Measurements from ENCODE around the gene XRCC4.
A peak's percentile ranks its signal among the peaks of the same experiment; 100 is the strongest.

The XRCC4 gene

DNA sequence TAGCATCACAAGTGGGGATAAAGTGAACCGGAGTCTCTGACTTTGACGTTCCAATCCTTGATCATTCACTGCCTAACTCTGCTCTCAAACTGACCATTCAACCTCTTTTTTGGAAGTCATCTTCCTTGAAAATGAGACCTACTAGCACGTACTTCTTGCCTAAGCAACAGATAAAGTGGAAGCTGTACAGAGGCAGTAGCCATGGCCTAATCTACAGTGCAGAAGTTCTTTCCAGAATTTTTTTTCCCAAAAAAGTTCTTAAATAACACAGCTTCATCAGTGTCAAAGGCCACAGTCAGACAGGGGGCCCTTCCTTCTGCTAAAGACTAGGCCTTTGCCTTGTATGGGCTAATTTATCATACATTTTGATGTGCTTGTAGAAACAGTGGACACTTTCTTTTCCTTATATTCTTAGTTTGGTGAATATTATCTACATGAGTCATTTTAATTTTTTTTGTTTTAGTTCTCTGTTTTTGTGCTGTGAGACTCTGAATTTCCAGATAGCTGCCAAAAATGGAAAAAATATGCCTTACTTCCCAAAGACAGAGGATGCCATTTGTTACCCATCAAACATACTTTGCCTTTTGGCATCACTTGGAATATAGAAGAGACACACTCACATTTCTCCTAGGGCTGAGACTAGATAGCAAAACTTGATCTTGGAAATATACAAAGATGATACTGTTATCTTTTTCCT, 297.9 kb downstream of the XRCC4 start:
- Histone ChIP-seq H3K27me3 (ENCODE audit: insufficient read depth, poor library complexity, severe bottlenecking) (no peaks in the 10 kb centered on the region), H3K4me3 (ENCODE audit: severe bottlenecking) (no peak overlapping the region), H3K27ac (ENCODE audit: poor library complexity, severe bottlenecking) (no peak overlapping the region), H3K36me3 (ENCODE audit: low read depth) (no peaks in the 10 kb centered on the region), H3K9me3 (ENCODE audit: severe bottlenecking) (no peaks in the 10 kb centered on the region), H3K4me1 (ENCODE audit: insufficient read depth, poor library complexity, severe bottlenecking) (no peaks in the 10 kb centered on the region)
- DNase-seq (ENCODE audit: low spot score) (no peak), ATAC-seq (ENCODE audit: low read depth) (no peak)
- TF ChIP-seq, protein P1, sequence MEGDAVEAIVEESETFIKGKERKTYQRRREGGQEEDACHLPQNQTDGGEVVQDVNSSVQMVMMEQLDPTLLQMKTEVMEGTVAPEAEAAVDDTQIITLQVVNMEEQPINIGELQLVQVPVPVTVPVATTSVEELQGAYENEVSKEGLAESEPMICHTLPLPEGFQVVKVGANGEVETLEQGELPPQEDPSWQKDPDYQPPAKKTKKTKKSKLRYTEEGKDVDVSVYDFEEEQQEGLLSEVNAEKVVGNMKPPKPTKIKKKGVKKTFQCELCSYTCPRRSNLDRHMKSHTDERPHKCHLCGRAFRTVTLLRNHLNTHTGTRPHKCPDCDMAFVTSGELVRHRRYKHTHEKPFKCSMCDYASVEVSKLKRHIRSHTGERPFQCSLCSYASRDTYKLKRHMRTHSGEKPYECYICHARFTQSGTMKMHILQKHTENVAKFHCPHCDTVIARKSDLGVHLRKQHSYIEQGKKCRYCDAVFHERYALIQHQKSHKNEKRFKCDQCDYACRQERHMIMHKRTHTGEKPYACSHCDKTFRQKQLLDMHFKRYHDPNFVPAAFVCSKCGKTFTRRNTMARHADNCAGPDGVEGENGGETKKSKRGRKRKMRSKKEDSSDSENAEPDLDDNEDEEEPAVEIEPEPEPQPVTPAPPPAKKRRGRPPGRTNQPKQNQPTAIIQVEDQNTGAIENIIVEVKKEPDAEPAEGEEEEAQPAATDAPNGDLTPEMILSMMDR (IDR thresholded peaks at IDR 0.05; ENCODE audit: poor library complexity, severe bottlenecking): no peak

DNA sequence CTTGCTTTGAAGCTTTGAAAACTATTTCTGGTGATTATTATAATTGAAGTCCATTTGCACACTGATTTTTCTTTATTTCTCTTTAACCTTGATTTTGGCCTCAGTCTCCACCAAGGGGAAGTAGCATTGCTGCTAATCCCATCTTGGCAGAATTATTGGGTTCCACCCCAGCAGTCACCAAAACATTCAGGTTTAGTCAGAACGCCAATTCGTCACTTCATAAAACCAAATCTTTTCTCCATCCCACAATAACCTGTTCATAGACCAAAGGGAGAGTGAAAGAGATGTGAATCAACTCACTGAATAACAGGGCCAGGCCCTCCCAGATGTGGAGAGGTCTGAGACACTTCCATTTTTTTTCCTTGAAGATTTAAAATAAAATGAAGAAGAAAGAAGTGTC, 299.1 kb downstream of the XRCC4 start:
- ATAC-seq (ENCODE audit: low read depth): no peak
- DNase-seq (ENCODE audit: low spot score): no peak
- Histone ChIP-seq H3K9me3 (ENCODE audit: severe bottlenecking) (no peaks in the 10 kb centered on the region), H3K27ac (ENCODE audit: poor library complexity, severe bottlenecking) (no peak overlapping the region), H3K27me3 (ENCODE audit: insufficient read depth, poor library complexity, severe bottlenecking) (no peaks in the 10 kb centered on the region), H3K36me3 (ENCODE audit: low read depth) (no peaks in the 10 kb centered on the region), H3K4me3 (ENCODE audit: severe bottlenecking) (no peak overlapping the region), H3K4me1 (ENCODE audit: insufficient read depth, poor library complexity, severe bottlenecking) (no peaks in the 10 kb centered on the region)
- TF ChIP-seq, protein P1 (IDR thresholded peaks at IDR 0.05; ENCODE audit: poor library complexity, severe bottlenecking): no peak

DNA sequence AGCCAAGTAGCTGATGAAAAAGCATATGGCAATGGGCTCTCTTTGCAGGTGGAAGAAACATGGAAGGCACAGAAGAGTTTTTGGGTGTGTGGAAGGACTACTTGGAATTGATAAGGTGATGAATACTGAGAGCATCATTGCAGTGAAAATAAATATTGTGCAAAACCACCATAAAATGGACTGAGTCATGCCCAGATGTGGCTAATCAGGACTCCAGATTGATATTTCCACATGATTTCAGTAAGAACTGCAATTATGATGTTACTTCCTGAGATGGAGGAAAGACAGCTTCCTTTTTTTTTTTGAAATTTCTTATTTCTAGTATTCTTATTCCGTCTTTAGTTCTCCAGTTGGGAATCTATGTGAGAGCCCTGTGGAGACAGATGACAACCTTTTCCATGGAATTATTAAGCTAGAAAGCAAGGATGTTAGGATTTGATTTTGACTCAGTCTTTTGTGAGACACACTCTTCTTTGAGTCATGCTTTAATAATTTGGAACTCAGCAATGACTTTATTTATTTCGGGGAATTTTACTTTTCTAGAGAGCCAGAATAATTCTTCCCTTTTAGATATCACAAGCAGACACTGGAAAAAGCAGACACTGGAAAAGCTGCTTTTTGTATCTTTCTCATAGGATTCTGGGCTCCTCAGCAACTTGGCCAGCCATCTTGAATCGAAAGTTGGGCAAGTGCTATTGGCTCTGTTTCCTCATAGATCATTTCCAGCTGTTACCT, 300.0 kb downstream of the XRCC4 start:
- DNase-seq (ENCODE audit: low spot score) (no peak), ATAC-seq (ENCODE audit: low read depth) (peak; percentile 71; the same call in 2 of the 3 replicates)

DNA sequence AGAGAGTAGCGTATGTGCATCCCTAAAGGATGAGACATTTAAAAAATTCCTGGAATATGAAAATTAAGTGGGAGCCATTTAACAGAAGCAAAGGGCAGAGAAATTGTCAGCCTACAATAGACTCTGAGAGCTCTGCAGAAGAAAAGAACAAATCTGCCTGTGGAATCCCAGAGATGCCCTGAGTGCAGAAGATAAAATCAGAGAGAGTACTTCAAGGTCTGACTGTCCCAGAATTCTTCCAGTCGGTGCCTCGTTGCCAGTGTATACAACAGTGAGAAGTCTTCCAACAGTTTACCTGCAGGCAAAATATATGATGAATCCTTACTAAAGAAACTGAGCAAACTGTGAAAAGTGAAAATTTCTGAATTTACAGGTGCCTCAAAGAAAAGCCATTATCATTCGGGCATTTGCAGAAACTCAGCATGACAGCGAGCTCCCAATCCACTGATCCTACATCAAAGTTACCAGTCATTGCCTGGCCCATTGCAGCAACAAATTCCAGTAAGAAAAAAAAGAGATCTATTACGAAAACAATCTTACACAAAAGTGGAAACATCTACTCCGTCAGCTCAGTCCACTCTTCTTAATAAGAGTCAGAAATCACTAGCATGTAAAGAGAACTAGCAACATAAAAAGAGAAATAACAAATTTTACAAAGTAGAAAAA, 301.4 kb downstream of the XRCC4 start:
- no peak overlapping the region for H3K4me3 ChIP-seq (ENCODE audit: severe bottlenecking)
- DNase-seq (ENCODE audit: low spot score) (no peak), ATAC-seq (ENCODE audit: low read depth) (no peak)
- no peaks in the 10 kb centered on the region for H3K27me3 ChIP-seq (ENCODE audit: insufficient read depth, poor library complexity, severe bottlenecking)
- TF ChIP-seq, protein P1 (IDR thresholded peaks at IDR 0.05; ENCODE audit: poor library complexity, severe bottlenecking): no peak
- H3K4me1 ChIP-seq (ENCODE audit: insufficient read depth, poor library complexity, severe bottlenecking): no peaks in the 10 kb centered on the region
- H3K36me3 ChIP-seq (ENCODE audit: low read depth): no peaks in the 10 kb centered on the region
- H3K27ac ChIP-seq (ENCODE audit: poor library complexity, severe bottlenecking): no peak overlapping the region
- no peaks in the 10 kb centered on the region for H3K9me3 ChIP-seq (ENCODE audit: severe bottlenecking)

More for the DNA sequence above, 300.0 kb downstream of the XRCC4 start:
- Histone ChIP-seq H3K4me1 (ENCODE audit: insufficient read depth, poor library complexity, severe bottlenecking) (no peaks in the 10 kb centered on the region), H3K27me3 (ENCODE audit: insufficient read depth, poor library complexity, severe bottlenecking) (no peaks in the 10 kb centered on the region), H3K27ac (ENCODE audit: poor library complexity, severe bottlenecking) (no peak overlapping the region), H3K36me3 (ENCODE audit: low read depth) (no peaks in the 10 kb centered on the region), H3K9me3 (ENCODE audit: severe bottlenecking) (no peaks in the 10 kb centered on the region), H3K4me3 (ENCODE audit: severe bottlenecking) (no peak overlapping the region)
- TF ChIP-seq, protein P1 (IDR thresholded peaks at IDR 0.05; ENCODE audit: poor library complexity, severe bottlenecking): no peak
